H9 (cell line): Measurements from ENCODE around the gene PPM1M. TPM values are rescaled to one million over a fixed set of nuclear protein-coding genes. Genes with fewer than 3 reads are reported as not detected.

Source experiments
- DNase-seq: peaks from one replicate; pipeline ENCODE4 v3.0.0-alpha.2; 2017
- H2AFZ ChIP-seq: one replicate; pipeline ENCODE4 v1.6.1; 2013; ENCODE audit warnings: mild to moderate bottlenecking, low read length, control low read depth, moderate library complexity
- H2AK5ac ChIP-seq: 2 replicates; pipeline ENCODE4 v1.6.1; 2013; ENCODE audit warnings: low read length, control low read depth, mixed read lengths; ENCODE audit not compliant: insufficient read length
- H2BK120ac ChIP-seq: one replicate; pipeline ENCODE4 v1.6.1; 2013; ENCODE audit warnings: low read depth, mild to moderate bottlenecking, low read length, control low read depth, inconsistent platforms; ENCODE audit not compliant: poor library complexity, severe bottlenecking
- H2BK12ac ChIP-seq: 2 replicates; pipeline ENCODE4 v1.6.1; 2013; ENCODE audit warnings: low read length, control low read depth, mixed read lengths, low read depth; ENCODE audit not compliant: insufficient read length
- H2BK15ac ChIP-seq: 2 replicates; pipeline ENCODE4 v1.6.1; 2013; ENCODE audit warnings: low read depth, low read length, control low read depth
- H2BK20ac ChIP-seq: one replicate; pipeline ENCODE4 v1.6.1; 2013; ENCODE audit warnings: low read depth, mild to moderate bottlenecking, low read length, control low read depth, inconsistent platforms; ENCODE audit not compliant: poor library complexity, severe bottlenecking
- H2BK5ac ChIP-seq: 2 replicates; pipeline ENCODE4 v1.6.1; 2013; ENCODE audit warnings: low read length, control low read depth, mixed read lengths; ENCODE audit not compliant: insufficient read length
- H3K14ac ChIP-seq: 2 replicates; pipeline ENCODE4 v1.6.1; 2013; ENCODE audit warnings: low read length, control low read depth; ENCODE audit not compliant: insufficient read depth
- H3K18ac ChIP-seq: 2 replicates; pipeline ENCODE4 v1.6.1; 2013; ENCODE audit warnings: low read depth, mild to moderate bottlenecking, mixed read lengths, low read length, control low read depth; ENCODE audit not compliant: insufficient read length
- H3K23ac ChIP-seq: 2 replicates; pipeline ENCODE4 v1.6.1; 2013; ENCODE audit warnings: low read length, control low read depth, mixed read lengths, low read depth; ENCODE audit not compliant: insufficient read length
- H3K23me2 ChIP-seq: 2 replicates; pipeline ENCODE4 v1.6.1; 2013; ENCODE audit warnings: low read depth, mild to moderate bottlenecking, mixed read lengths, low read length, control low read depth; ENCODE audit not compliant: insufficient read length, poor library complexity, severe bottlenecking
- H3K27ac ChIP-seq: 2 replicates; pipeline ENCODE4 v1.5.1; 2013; ENCODE audit warnings: low read length, control low read depth, mixed read lengths, low read depth; ENCODE audit not compliant: insufficient read length
- H3K27me3 ChIP-seq: 2 replicates; pipeline ENCODE4 v1.6.1; 2013; ENCODE audit warnings: low read length, control low read depth, inconsistent platforms; ENCODE audit not compliant: insufficient read depth
- H3K4ac ChIP-seq: 2 replicates; pipeline ENCODE4 v1.6.1; 2013; ENCODE audit warnings: low read depth, mild to moderate bottlenecking, control low read depth, inconsistent platforms, low read length, moderate library complexity
- H3K4me1 ChIP-seq: 2 replicates; pipeline ENCODE4 v1.6.1; 2013; ENCODE audit warnings: low read length, control low read depth, inconsistent platforms; ENCODE audit not compliant: insufficient read depth
- H3K4me2 ChIP-seq: 2 replicates; pipeline ENCODE4 v1.6.1; 2013; ENCODE audit warnings: low read length, control low read depth, mixed read lengths; ENCODE audit not compliant: insufficient read length, insufficient read depth
- H3K56ac ChIP-seq: 2 replicates; pipeline ENCODE4 v1.6.1; 2013; ENCODE audit warnings: low read depth, mild to moderate bottlenecking, mixed read lengths, low read length, control low read depth; ENCODE audit not compliant: insufficient read length
- H3K79me1 ChIP-seq: 2 replicates; pipeline ENCODE4 v1.6.1; 2013; ENCODE audit warnings: low read depth, mild to moderate bottlenecking, moderate library complexity, low read length, control low read depth, inconsistent platforms; ENCODE audit not compliant: insufficient read depth, poor library complexity, severe bottlenecking
- H3K79me2 ChIP-seq: 2 replicates; pipeline ENCODE4 v1.6.1; 2013; ENCODE audit warnings: low read length, control low read depth, inconsistent platforms; ENCODE audit not compliant: insufficient read depth
- H3K9ac ChIP-seq: 2 replicates; pipeline ENCODE4 v1.6.1; 2013; ENCODE audit warnings: low read length, control low read depth, mixed read lengths; ENCODE audit not compliant: insufficient read length; ENCODE audit errors: extremely low read depth
- H3K9me3 ChIP-seq: one replicate; pipeline ENCODE4 v1.6.1; 2013; ENCODE audit warnings: low read depth, low read length, inconsistent platforms; ENCODE audit not compliant: control insufficient read depth
- H3T11ph ChIP-seq: one replicate; pipeline ENCODE4 v1.6.1; 2013; ENCODE audit warnings: mild to moderate bottlenecking, low read length, control low read depth, inconsistent platforms
- H4K20me1 ChIP-seq: one replicate; pipeline ENCODE4 v1.6.1; 2013; ENCODE audit not compliant: control insufficient read depth, insufficient read length, insufficient read depth
- H4K5ac ChIP-seq: 2 replicates; pipeline ENCODE4 v1.6.1; 2013; ENCODE audit warnings: low read depth, mild to moderate bottlenecking, mixed read lengths, low read length, control low read depth; ENCODE audit not compliant: insufficient read length
- H4K8ac ChIP-seq: replicated peaks from 2 replicates; pipeline ENCODE4 v1.6.1; 2013; ENCODE audit warnings: low read length, control low read depth, mixed read lengths, low read depth; ENCODE audit not compliant: insufficient read length
- H4K91ac ChIP-seq: 2 replicates; pipeline ENCODE4 v1.6.1; 2013; ENCODE audit warnings: low read depth, mild to moderate bottlenecking, moderate library complexity, mixed read lengths, low read length, control low read depth; ENCODE audit not compliant: insufficient read length
- H3K27ac Mint-ChIP-seq, 3 experiments: 2 replicates in 2 of 3; 3 replicates in 1 of 3; pipeline ENCODE4 v1.8.0; 2020 to 2021; ENCODE audit warnings: mixed read lengths in 3 of 3, mild to moderate bottlenecking in 1 of 3, moderate library complexity in 1 of 3
- H3K27me3 Mint-ChIP-seq: 2 replicates; pipeline ENCODE4 v1.8.0; 2021; ENCODE audit warnings: low read depth, mild to moderate bottlenecking, moderate library complexity, mixed read lengths
- H3K36me3 Mint-ChIP-seq, 3 experiments: 2 replicates in 2 of 3; 3 replicates in 1 of 3; pipeline ENCODE4 v1.8.0; 2020 to 2021; ENCODE audit warnings: low read depth in 3 of 3, mixed read lengths in 3 of 3; ENCODE audit not compliant: insufficient read depth in 1 of 3
- H3K4me1 Mint-ChIP-seq, 2 experiments: 2 replicates each; pipeline ENCODE4 v1.8.0; 2020; ENCODE audit warnings: mixed read lengths in 2 of 2
- H3K4me3 Mint-ChIP-seq, 2 experiments: 2 replicates in 1 of 2; 3 replicates in 1 of 2; pipeline ENCODE4 v1.8.0; 2020 to 2021; ENCODE audit warnings: mild to moderate bottlenecking in 2 of 2, mixed read lengths in 2 of 2, moderate library complexity in 1 of 2
- H3K9me3 Mint-ChIP-seq, 2 experiments: 2 replicates in 1 of 2; 3 replicates in 1 of 2; pipeline ENCODE4 v1.8.0; 2020; ENCODE audit warnings: mild to moderate bottlenecking in 2 of 2, mixed read lengths in 2 of 2, moderate library complexity in 1 of 2
- CTCF ChIP-seq: fragments of 200-600 bp; sonication (generic); conservative IDR thresholded peaks from 3 replicates; pipeline ENCODE4 v1.8.0; 2021; ENCODE audit warnings: antibody characterized with exemption, mild to moderate bottlenecking
- WGBS: extraction: QIAGEN DNeasy Blood & Tissue Kit; methylation state at CpG from one replicate; pipeline ENCODE4 v1.1.7; 2013; ENCODE audit warnings: missing lambda C conversion rate, low lambda C conversion rate, mixed read lengths; ENCODE audit not compliant: insufficient read length; ENCODE audit errors: extremely low coverage; 5-methylcytosine and 5-hydroxymethylcytosine counted together
- total RNA-seq: library from RNA; stranded (reverse); gene quantifications from 2 replicates; pipeline ENCODE4 v1.2.1, GENCODE V29; 2021

PPM1M gene
- total RNA-seq, 1 experiment from 2014 or later: 7.4 TPM

GRCh38 chr3:52221141-52221562, 24.4 kb upstream of the PPM1M start:
- no peaks in the 10 kb centered on the region; the same call in 1 of the 2 replicates for H3K4me1 ChIP-seq
- Mint-ChIP-seq H3K27ac (no peak overlapping the region), H3K36me3 (peaks cover 0 to 4% (median 0%) of the 10 kb centered on the region in 3 experiments; a peak in 1 of 7 replicates), H3K4me3 (no peak overlapping the region), H3K9me3 (no peaks in the 10 kb centered on the region; a peak in 2 of 5 replicates), H3K27me3 (no peaks in the 10 kb centered on the region; the same call in none of the 2 replicates), H3K4me1 (peaks cover 4 to 18% of the 10 kb centered on the region in 2 experiments)
- H2BK120ac ChIP-seq: no peak overlapping the region
- H3K9me3 ChIP-seq: no peaks in the 10 kb centered on the region
- H2BK5ac ChIP-seq: no peak overlapping the region
- H3K9ac ChIP-seq: no peak overlapping the region
- no peak overlapping the region for H3T11ph ChIP-seq
- H3K79me1 ChIP-seq: no peaks in the 10 kb centered on the region
- H3K18ac ChIP-seq: no peak overlapping the region
- no peak overlapping the region for H3K56ac ChIP-seq
- no peak overlapping the region for H2BK15ac ChIP-seq
- no peak overlapping the region for H3K4me2 ChIP-seq
- H3K27me3 ChIP-seq: no peaks in the 10 kb centered on the region
- H4K5ac ChIP-seq: no peak overlapping the region
- no peak for TF ChIP-seq CTCF
- no peaks in the 10 kb centered on the region for H3K79me2 ChIP-seq
- H3K27ac ChIP-seq: no peak overlapping the region
- H4K91ac ChIP-seq: no peak overlapping the region
- peak; percentile 32 for DNase-seq
- no peak overlapping the region for H3K4ac ChIP-seq
- no peak overlapping the region for H3K14ac ChIP-seq
- H4K20me1 ChIP-seq: peaks cover 3% of the 10 kb centered on the region
- no peak overlapping the region for H2BK12ac ChIP-seq
- H2AFZ ChIP-seq: no peak overlapping the region
- H3K23ac ChIP-seq: no peak overlapping the region
- no peak overlapping the region for H2AK5ac ChIP-seq
- no peaks in the 10 kb centered on the region for H3K23me2 ChIP-seq
- H4K8ac ChIP-seq: no peak overlapping the region
- no peak overlapping the region for H2BK20ac ChIP-seq
- no CpG with 5 or more reads among the region's 27 CpGs for WGBS
